HG02642 (cell line): ENCODE data around the gene HTR1B.

ENCODE experiments used
- ATAC-seq: cut with Tn5 transposase; IDR thresholded peaks from one replicate; pipeline ENCODE4 v1.9.1; 2021; ENCODE audit warnings: mild to moderate bottlenecking; ENCODE audit not compliant: unreplicated experiment, poor library complexity

Gene HTR1B, protein sequence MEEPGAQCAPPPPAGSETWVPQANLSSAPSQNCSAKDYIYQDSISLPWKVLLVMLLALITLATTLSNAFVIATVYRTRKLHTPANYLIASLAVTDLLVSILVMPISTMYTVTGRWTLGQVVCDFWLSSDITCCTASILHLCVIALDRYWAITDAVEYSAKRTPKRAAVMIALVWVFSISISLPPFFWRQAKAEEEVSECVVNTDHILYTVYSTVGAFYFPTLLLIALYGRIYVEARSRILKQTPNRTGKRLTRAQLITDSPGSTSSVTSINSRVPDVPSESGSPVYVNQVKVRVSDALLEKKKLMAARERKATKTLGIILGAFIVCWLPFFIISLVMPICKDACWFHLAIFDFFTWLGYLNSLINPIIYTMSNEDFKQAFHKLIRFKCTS

DNA sequence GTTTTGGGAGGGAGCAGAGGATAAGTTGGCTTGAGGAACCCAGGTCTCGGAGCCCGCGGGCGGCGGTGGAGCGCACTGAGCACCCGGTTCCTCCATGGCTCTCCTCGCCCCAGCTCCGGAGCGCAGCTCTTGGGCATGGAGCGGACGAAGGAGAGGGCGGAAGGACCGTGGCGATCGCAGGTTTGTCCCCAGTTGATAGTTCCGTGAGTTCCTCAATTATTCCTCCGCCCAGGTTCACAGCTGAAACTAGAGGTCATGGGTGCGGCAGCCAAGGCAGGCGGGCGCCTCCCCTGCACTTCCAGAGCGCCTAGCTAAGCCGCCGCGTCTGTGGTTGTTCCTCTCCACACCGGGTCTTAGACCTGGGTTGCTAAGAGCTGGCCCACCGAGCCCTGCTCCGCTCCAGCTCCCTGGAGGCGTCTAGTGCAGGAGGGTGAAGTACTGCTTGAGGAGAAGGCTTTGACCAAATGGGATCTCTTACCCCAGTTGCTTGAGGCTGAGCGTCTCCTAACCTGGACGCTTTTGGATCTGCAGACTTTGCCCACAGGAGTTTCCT, at the start of gene HTR1B:
HTR1B (minus strand) TSS at position 184 of the 553 bp plus-strand sequence; CDS start at position 96, 88 bp downstream.
- no peak for ATAC-seq

- ATAC-seq: no peak
Measured at GRCh38 chr6:77512554-77512953, 49.3 kb upstream of the HTR1B start.

GRCh38 chr6:77511860-77512259, 48.6 kb upstream of the HTR1B start:
- no peak for ATAC-seq

- no peak for ATAC-seq
Measured at GRCh38 chr6:77502981-77503380, 39.7 kb upstream of the HTR1B start.

- ATAC-seq: no peak
Measured at GRCh38 chr6:77492530-77492929, 29.2 kb upstream of the HTR1B start.

DNA sequence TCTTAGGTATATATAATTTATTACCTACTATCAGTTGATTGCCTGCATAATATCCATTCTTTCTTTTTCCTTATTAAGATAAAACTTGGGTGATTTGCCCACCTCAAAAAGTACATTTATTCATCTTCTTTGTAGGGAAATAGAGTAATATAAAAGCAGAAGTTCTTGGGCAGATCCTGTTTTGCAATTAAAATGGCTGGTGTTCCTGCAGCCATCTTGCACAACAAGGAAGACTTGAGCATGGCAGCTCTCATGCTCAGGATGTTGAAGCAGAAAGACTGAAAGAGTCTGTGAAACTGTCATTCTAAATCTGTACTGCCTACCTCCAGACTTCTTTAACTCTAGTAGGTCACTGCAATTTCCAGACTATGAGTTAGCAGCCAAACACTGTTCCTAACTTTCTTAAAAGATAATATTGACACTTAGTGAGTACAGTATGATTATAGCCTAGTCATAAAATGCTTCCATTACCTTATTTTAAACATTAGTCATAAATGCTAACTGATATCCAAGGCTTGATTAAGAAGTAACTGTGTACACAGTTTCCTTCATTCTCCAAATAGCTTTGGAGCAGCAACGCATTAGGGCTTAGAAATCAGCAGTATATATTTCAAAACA, 24.6 kb upstream of the HTR1B start:
- ATAC-seq: no peak

- no peak for ATAC-seq
Measured at GRCh38 chr6:77482981-77483380, 19.7 kb upstream of the HTR1B start.

- no peak for ATAC-seq
Measured at GRCh38 chr6:77474973-77475372, 11.7 kb upstream of the HTR1B start.

DNA sequence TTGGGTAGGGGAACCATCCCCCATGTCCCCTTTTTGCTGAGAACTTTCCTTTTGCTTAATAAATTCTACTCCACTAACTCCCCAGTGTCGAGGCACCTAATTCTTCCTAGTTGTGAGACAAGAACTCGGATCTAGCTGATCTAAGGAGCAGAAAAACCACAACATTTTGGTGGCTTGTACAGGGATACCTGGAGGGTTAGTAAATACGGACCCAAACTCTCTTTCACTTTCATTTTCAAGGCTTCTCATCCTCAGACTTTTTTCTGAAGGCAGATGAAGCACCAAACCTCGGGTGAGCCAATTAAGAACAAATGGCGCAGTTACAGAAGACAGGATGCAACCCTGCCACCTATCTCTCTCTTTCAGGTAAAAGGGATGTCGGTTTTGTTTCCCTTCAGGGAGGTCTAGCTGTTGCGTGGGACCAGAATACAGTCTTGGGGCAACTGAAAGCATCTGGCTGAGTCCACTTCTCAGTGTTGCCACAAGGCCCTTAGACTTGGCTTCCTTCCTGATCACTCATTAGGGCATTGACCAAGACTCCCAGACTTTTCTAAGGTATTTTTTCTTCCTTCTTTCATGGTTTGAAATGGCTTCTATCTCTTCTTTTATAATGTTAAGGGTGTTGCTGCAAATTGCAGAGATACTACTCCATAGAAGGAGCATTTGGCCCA, 11.1 kb upstream of the HTR1B start:
- ATAC-seq: no peak

- ATAC-seq: no peak
Measured at GRCh38 chr6:77470983-77471382, 7.7 kb upstream of the HTR1B start.

DNA sequence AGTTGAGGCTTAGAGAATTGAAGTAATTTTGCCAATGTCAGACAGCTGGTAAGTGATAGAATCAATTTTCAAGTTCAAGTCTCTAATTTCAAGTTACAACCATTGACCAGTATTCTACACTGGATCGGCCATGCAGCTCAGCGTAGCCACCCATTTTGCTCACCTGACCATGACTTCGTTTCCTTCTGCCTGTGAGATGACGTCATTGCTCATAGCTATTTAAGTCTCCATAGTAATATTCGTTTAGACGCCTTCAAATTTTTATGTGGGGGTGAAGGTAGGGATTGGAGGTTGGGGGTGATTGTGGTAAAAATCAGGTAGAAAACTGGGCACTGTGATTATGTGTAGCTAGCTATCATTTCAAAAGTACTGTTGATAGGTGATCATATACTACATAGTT, 5.6 kb upstream of the HTR1B start:
- no peak for ATAC-seq

GRCh38 chr6:77466451-77467437, 3.5 kb upstream of the HTR1B start:
- ATAC-seq: peak; percentile 70

DNA sequence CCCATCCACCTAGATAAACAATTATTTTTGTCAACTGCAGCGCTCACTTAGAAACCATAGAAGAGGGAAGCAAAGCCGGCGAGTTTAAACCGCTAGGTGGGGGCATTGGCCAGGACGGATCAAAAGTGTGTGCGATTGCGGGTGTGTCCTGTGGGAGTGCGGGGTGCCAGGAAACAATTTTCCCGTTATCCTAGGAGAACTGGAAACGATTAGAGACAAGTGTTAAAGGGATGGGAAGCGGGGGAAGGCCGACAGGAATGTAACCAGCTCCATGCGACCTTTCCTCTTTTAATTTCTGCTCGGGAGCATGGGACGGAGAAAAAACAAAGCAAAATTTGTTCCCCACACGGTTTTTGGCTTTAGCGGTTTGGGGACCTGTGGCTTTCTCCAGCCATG, 2.8 kb upstream of the HTR1B start:
- peak; percentile 87 for ATAC-seq

DNA sequence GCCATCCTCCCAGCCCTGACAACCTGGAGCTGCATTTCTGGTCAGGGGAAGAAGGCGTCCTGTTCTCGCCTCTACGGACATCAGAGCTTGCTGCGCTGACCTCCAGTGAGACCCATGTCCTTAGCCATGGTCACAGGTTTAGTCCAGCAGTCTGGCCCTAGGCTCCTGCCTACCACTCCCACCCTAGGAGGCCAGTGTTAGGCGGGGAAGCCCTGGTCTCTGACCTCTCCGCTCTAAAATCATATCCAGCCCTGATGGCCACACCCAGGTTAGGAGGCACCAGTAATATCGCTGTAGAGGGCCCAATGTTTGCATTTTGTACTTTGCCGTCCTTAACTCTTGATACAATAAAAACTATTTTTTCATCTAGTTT, 1.2 kb upstream of the HTR1B start:
- ATAC-seq: no peak

DNA sequence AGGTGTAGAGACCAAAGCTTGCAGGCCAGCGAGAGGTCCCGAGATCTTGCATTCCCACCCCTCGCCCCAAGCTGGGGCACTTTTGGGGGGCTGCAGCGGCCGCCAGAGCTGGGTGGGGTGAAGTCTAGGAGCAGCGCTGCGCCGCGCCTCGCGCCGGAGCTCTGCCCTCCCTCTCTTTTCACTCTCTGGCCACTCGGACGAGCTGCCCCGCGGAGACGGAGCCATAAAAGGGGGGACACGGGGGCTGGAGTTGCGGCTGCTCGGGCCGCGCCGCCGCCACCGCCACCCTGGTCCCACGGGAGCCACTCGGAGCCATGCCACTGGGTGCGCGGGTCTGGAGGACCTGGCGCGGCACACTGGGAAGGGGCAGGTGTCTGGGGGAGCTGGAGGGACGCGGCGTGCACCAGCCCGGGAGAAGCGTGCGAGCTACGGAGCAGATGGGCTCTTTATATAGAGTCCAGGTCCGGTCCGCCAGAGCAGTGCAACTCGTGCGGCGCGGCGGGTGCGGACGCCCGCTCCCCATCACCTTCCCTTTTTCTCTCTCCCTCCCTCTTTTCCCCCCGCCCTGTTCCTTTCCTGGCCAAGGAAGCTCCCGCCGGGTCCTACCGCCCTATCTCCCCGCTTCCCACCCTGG, 687 bp upstream of the HTR1B start:
- no peak for ATAC-seq

- ATAC-seq: no peak
Measured at GRCh38 chr6:77462359-77463307, 658 bp downstream of the HTR1B start.

DNA sequence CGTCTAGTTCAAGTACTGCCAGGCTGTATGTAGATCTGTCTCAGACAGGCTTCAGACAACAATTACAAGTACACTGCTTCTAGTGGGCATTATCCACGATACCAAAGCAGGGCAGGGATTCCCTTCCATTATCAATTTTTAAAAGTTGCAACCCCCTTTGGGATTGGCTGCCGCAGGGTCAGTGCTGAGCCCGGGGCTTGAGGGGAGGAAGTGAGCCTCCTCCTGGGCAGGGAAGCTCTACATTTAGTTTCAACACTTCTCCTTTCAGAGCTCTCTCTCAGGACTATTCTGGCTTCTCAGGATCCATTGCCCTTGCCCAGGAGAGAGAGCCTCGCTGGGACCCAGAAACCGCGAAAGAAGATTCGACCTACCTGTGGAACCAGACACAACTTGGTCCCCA, 1.5 kb downstream of the HTR1B start:
- no peak for ATAC-seq

DNA sequence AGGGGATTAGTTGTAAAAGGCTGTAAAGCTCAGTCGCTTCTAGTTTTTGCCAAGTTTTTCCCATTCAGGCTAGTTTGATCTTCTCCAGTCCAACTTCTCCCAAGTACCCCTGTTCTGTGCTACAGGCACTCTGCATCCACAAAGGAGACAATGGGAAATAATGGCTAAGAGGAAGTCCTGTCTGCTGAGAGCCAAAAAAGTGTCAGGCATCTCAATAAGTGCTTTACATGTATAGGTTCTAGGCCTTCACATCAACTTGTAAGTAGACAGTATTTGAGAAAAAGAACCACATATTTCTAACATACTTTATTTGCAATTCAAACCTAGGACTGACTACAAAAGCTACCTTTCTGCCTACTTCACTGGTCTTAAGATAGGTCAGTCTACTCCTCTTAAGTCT, 4.9 kb downstream of the HTR1B start:
- ATAC-seq: no peak
